DMS79 treated with DMSO at 0.1 percent for 48 hours (cell line): ENCODE data around the gene CTNNA2.

Experiments used
- DNase-seq: peaks from one replicate; lab custom pipeline; 2025; lab: John Stamatoyannopoulos, UW

The CTNNA2 gene

GRCh38 chr2:79857888-79858287 lies 345.0 kb downstream of the CTNNA2 start:
- no peak for DNase-seq

GRCh38 chr2:79860228-79861058 lies 347.6 kb downstream of the CTNNA2 start:
- peak; percentile 10 for DNase-seq

GRCh38 chr2:79861059-79861374 lies 348.2 kb downstream of the CTNNA2 start:
- no peak for DNase-seq

GRCh38 chr2:79862756-79863155 lies 349.9 kb downstream of the CTNNA2 start:
- DNase-seq = no peak

GRCh38 chr2:79872656-79873055 lies 359.8 kb downstream of the CTNNA2 start:
- no peak for DNase-seq

- DNase-seq = no peak
Observed at GRCh38 chr2:79874015-79874414, 361.2 kb downstream of the CTNNA2 start.

- DNase-seq = no peak
Observed at GRCh38 chr2:79876430-79876829, 363.6 kb downstream of the CTNNA2 start.

- no peak for DNase-seq
Observed at GRCh38 chr2:79882548-79882947, 369.7 kb downstream of the CTNNA2 start.

- DNase-seq = peak; percentile 39
Observed at GRCh38 chr2:79887747-79888374, 375.0 kb downstream of the CTNNA2 start.

- DNase-seq = no peak
Observed at GRCh38 chr2:79892123-79892522, 379.3 kb downstream of the CTNNA2 start.

GRCh38 chr2:79899196-79899595 lies 386.3 kb downstream of the CTNNA2 start:
- no peak for DNase-seq

GRCh38 chr2:79901161-79901560 lies 388.3 kb downstream of the CTNNA2 start:
- DNase-seq = peak; percentile 68

- DNase-seq = no peak
Observed at GRCh38 chr2:79903222-79904000, 390.6 kb downstream of the CTNNA2 start.

- peak; percentile 76 for DNase-seq
Observed at GRCh38 chr2:79906139-79906890, 393.5 kb downstream of the CTNNA2 start.

- no peak for DNase-seq
Observed at GRCh38 chr2:79909521-79909920, 396.7 kb downstream of the CTNNA2 start.

- DNase-seq = no peak
Observed at GRCh38 chr2:79910643-79911042, 397.8 kb downstream of the CTNNA2 start.

- no peak for DNase-seq
Observed at GRCh38 chr2:79915455-79915854, 402.6 kb downstream of the CTNNA2 start.

- no peak for DNase-seq
Observed at GRCh38 chr2:79916285-79916684, 403.4 kb downstream of the CTNNA2 start.

GRCh38 chr2:79920512-79921076 lies 407.7 kb downstream of the CTNNA2 start:
- DNase-seq = no peak

GRCh38 chr2:79929624-79930023 lies 416.8 kb downstream of the CTNNA2 start:
- DNase-seq = no peak

- DNase-seq = no peak
Observed at GRCh38 chr2:79935046-79935732, 422.3 kb downstream of the CTNNA2 start.
